Ectodermal cell (in vitro differentiated cells): ENCODE measurements around the gene BCL2L13.
"Not testable (repeated sequence)": the region's sequence is repeated elsewhere in the genome, so short reads cannot be mapped to it uniquely, and the experiment has no call there.

ENCODE experiments used
- H3K27ac ChIP-seq: 2 replicates; pipeline ENCODE4 v1.7.0; 2013; ENCODE audit warnings: mild to moderate bottlenecking, low read depth, low read length; ENCODE audit not compliant: insufficient read depth, poor library complexity, severe bottlenecking
- H3K27me3 ChIP-seq: 2 replicates; pipeline ENCODE4 v1.7.0; 2013; ENCODE audit warnings: mild to moderate bottlenecking, low read length; ENCODE audit not compliant: insufficient read depth, control insufficient read depth, poor library complexity, severe bottlenecking
- H3K36me3 ChIP-seq: one replicate; pipeline ENCODE4 v1.7.0; 2013; ENCODE audit warnings: low read length; ENCODE audit not compliant: control insufficient read depth, insufficient read depth
- H3K4me1 ChIP-seq: one replicate; pipeline ENCODE4 v1.7.0; 2013; ENCODE audit warnings: low read length; ENCODE audit not compliant: control insufficient read depth, insufficient read depth
- H3K4me3 ChIP-seq: 2 replicates; pipeline ENCODE4 v1.7.0; 2013; ENCODE audit warnings: low read depth, low read length, control low read depth; ENCODE audit not compliant: insufficient read depth
- H3K9me3 ChIP-seq: 2 replicates; pipeline ENCODE4 v1.7.0; 2013; ENCODE audit warnings: mild to moderate bottlenecking, low read length, moderate library complexity; ENCODE audit not compliant: control insufficient read depth
- WGBS, 2 experiments: methylation state at CpG; one replicate each; pipeline ENCODE4 v1.1.7; 2013; ENCODE audit warnings: missing lambda C conversion rate in 2 of 2; 5-methylcytosine and 5-hydroxymethylcytosine counted together

The BCL2L13 gene

DNA sequence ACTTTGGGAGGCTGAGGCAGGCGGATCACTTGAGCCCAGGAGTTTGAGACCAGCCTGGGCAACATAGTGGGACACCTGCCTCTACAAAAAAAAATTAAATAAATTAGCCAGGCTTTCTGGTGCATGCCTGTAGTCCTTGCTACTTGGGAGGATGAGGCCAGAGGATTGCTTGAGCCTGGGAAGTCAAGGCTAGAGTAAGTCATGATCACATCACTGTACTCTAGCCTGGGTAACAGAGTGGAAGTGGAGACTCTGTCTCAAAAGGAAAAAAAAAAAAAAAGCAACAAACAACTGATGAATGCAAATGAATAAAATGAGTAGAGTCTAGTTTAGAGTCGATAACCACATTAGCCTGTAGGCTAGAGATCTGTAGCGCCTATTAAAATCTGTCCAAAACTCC is 3.9 kb upstream of the BCL2L13 start:
- Histone ChIP-seq H3K27ac (no peak overlapping the region), H3K27me3 (no peaks in the 10 kb centered on the region), H3K4me1 (peaks cover 2% of the 10 kb centered on the region), H3K36me3 (no peaks in the 10 kb centered on the region), H3K4me3 (no peak overlapping the region), H3K9me3 (no peaks in the 10 kb centered on the region)
- WGBS, 2 experiments, result 89 to 95% methylated on average over 3 of the region's 3 CpGs

GRCh38 chr22:17636850-17637249 is 1.7 kb upstream of the BCL2L13 start:
- H3K9me3 ChIP-seq, result not testable (repeated sequence)

DNA sequence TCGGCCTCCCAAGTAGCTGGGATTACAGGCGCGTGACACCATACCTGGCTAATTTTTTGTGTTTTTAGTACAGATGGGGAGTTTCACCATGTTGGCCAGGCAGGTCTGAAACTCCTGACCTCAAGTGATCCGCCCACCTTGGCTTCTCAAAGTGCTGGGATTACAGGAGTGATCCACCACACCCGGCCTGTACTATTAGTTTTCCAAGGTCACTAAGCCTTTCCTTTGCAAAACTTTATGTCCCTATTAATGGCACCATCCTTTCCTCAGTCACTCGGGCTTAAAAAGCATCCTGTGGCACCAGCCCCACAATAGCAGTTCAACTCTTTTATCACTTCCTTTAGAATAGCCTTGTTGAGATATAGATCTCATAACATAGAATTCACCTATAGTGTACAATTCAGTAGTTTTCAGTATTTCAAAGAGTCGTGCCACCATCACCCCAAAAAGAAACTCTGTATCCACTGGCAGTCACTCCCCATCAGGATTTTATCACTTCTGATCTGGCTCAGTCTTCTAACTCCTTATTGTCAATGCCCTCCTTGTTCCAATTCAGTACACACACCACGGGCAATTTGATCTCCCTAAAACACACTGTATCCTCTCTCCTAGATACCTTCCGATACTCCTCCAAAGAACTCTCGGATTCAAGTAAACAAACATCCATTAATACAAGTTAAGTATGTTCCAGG is 921 bp upstream of the BCL2L13 start:
- WGBS, 2 experiments, result 74 to 75% methylated on average over 10 of the region's 10 CpGs
- H3K4me1 ChIP-seq, result peaks cover 7% of the 10 kb centered on the region
- no peaks in the 10 kb centered on the region for H3K9me3 ChIP-seq
- peak overlapping the region; percentile 97 for H3K27ac ChIP-seq
- no peaks in the 10 kb centered on the region for H3K27me3 ChIP-seq
- H3K4me3 ChIP-seq, result peak overlapping the region; percentile 82
- H3K36me3 ChIP-seq, result no peaks in the 10 kb centered on the region

More at GRCh38 chr22:17636850-17637249, 1.7 kb upstream of the BCL2L13 start:
- not testable (repeated sequence) for H3K27ac ChIP-seq, H3K4me1 ChIP-seq, H3K36me3 ChIP-seq, H3K27me3 ChIP-seq, H3K4me3 ChIP-seq
- 95 to 96% methylated on average over 10 of the region's 10 CpGs for WGBS, 2 experiments

GRCh38 chr22:17638182-17638431 is 450 bp upstream of the BCL2L13 start:
- Histone ChIP-seq H3K27me3 (no peaks in the 10 kb centered on the region), H3K36me3 (no peaks in the 10 kb centered on the region), H3K4me3 (peak overlapping the region; percentile 82), H3K27ac (peak overlapping the region; percentile 97), H3K9me3 (no peaks in the 10 kb centered on the region), H3K4me1 (peaks cover 7% of the 10 kb centered on the region)
- WGBS, 2 experiments, result 3 to 4% methylated on average over 10 of the region's 10 CpGs

DNA sequence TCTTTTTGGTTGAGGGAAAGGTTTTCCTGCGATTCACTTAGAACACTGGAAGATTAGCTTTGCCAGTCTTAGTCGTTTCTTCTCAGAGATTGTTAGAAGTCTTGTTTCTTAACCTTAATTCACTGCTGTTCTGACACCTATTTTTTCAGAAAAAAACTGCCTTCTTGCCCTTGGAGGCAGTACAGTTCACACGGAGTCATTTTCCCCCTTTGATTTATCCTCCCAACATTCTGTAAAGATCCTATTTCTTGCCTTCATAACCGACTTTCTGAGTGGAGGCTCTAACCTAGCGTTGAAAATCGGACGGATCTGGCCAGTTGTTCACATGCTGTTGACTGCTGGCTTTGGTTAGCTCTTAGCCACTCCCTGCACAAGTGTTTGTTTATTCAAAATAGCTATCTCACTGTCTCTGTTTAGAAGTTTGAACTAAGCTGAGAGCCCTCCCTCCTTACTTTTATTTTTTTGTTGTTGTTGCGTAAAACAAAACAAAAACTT is 737 bp downstream of the BCL2L13 start:
- no peaks in the 10 kb centered on the region for H3K9me3 ChIP-seq
- peak overlapping the region; percentile 82 for H3K4me3 ChIP-seq
- peak overlapping the region; percentile 97 for H3K27ac ChIP-seq
- H3K27me3 ChIP-seq, result no peaks in the 10 kb centered on the region
- no peaks in the 10 kb centered on the region for H3K36me3 ChIP-seq
- WGBS, 2 experiments, result 12 to 13% methylated on average over 8 of the region's 8 CpGs
- H3K4me1 ChIP-seq, result peaks cover 7% of the 10 kb centered on the region

- WGBS, 2 experiments, result 76 to 81% methylated on average over 3 of the region's 3 CpGs
- Histone ChIP-seq H3K27me3 (no peaks in the 10 kb centered on the region), H3K27ac (no peak overlapping the region), H3K4me1 (peaks cover 7% of the 10 kb centered on the region), H3K36me3 (no peaks in the 10 kb centered on the region), H3K4me3 (no peak overlapping the region), H3K9me3 (no peaks in the 10 kb centered on the region)
Observed at GRCh38 chr22:17641269-17641668, 2.7 kb downstream of the BCL2L13 start.

DNA sequence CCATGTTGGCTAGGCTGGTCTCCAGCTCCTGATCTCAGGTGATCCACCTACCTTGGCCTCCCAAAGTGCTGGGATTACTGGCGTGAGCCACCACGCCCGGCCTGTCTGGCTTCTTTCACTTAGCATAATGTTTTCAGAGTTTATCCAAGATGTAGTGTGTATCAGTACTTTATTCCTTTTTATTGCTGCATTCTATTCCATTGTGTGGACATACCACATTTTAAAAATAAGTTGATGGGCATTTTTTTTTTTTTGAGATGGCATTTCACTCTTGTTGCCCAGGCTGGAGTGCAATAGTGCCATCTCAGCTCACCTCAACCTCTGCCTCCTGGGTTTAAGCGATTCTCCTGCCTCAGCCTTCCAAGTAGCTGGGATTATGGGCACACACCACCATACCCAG is 3.8 kb downstream of the BCL2L13 start:
- 85 to 94% methylated on average over 4 of the region's 4 CpGs for WGBS, 2 experiments
- not testable (repeated sequence) for H3K4me3 ChIP-seq, H3K27ac ChIP-seq, H3K4me1 ChIP-seq, H3K9me3 ChIP-seq, H3K36me3 ChIP-seq, H3K27me3 ChIP-seq

GRCh38 chr22:17647452-17647851 is 8.9 kb downstream of the BCL2L13 start:
- Histone ChIP-seq H3K9me3 (no peaks in the 10 kb centered on the region), H3K4me3 (no peak overlapping the region), H3K4me1 (no peaks in the 10 kb centered on the region), H3K36me3 (no peaks in the 10 kb centered on the region), H3K27me3 (no peaks in the 10 kb centered on the region), H3K27ac (no peak overlapping the region)
- 96 to 98% methylated on average over 5 of the region's 5 CpGs for WGBS, 2 experiments

GRCh38 chr22:17647991-17648390 is 9.4 kb downstream of the BCL2L13 start:
- no peaks in the 10 kb centered on the region for H3K36me3 ChIP-seq
- H3K27ac ChIP-seq, result no peak overlapping the region
- H3K4me1 ChIP-seq, result no peaks in the 10 kb centered on the region
- no peak overlapping the region for H3K4me3 ChIP-seq
- H3K9me3 ChIP-seq, result no peaks in the 10 kb centered on the region
- WGBS, 2 experiments, result 82 to 96% methylated on average over 5 of the region's 5 CpGs
- H3K27me3 ChIP-seq, result no peaks in the 10 kb centered on the region

GRCh38 chr22:17648569-17648968 is 10.0 kb downstream of the BCL2L13 start:
- Histone ChIP-seq H3K9me3 (no peaks in the 10 kb centered on the region), H3K27me3 (no peaks in the 10 kb centered on the region), H3K27ac (no peak overlapping the region), H3K4me3 (no peak overlapping the region), H3K36me3 (no peaks in the 10 kb centered on the region), H3K4me1 (no peaks in the 10 kb centered on the region)
- WGBS, 2 experiments, result no CpG with 5 or more reads among the region's 1 CpG

DNA sequence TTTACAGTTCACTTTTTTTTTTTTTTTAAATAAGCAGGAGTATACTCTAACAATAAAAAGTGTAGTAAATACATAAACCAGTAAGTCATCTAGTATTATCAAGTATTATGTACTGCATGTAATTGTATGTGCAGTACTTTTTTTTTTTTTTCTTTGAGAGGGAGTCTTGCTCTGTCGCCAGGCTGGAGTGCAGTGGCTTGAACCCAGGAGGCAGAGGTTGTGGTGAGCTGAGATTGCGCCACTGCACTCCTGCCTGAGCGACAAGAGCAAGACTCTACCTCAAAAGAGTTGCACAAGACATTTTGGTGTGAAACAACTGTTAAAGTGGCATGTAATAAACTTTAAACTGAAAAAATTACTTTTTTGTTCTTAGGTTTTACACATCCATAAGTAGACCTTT is 16.7 kb downstream of the BCL2L13 start:
- H3K9me3 ChIP-seq, result no peaks in the 10 kb centered on the region
- H3K27ac ChIP-seq, result no peak overlapping the region
- H3K27me3 ChIP-seq, result no peaks in the 10 kb centered on the region
- H3K36me3 ChIP-seq, result peaks cover 9% of the 10 kb centered on the region
- no peaks in the 10 kb centered on the region for H3K4me1 ChIP-seq
- no peak overlapping the region for H3K4me3 ChIP-seq
- 92 to 97% methylated on average over 3 of the region's 3 CpGs for WGBS, 2 experiments
